HG03175 (cell line): Measurements from ENCODE around the gene RGS21.
"Not testable (repeated sequence)": the region's sequence is repeated elsewhere in the genome, so short reads cannot be mapped to it uniquely, and the experiment has no call there.

Source experiments
- ATAC-seq: cut with Tn5 transposase; IDR thresholded peaks from one replicate; pipeline ENCODE4 v1.9.1; 2021; ENCODE audit warnings: mild to moderate bottlenecking, moderate library complexity; ENCODE audit not compliant: unreplicated experiment

Gene RGS21

GRCh38 chr1:192316942-192317450 is at the start of gene RGS21:
RGS21 (plus strand) TSS chr1:192316992; CDS start chr1:192343037, 26,045 bp downstream.
- no peak for ATAC-seq

GRCh38 chr1:192268468-192269052 is 48.2 kb upstream of the RGS21 start:
- no peak for ATAC-seq

- ATAC-seq: no peak
Observed at GRCh38 chr1:192270398-192270797, 46.4 kb upstream of the RGS21 start.

- ATAC-seq: no peak
Observed at GRCh38 chr1:192272732-192273131, 44.1 kb upstream of the RGS21 start.

- no peak for ATAC-seq
Observed at GRCh38 chr1:192274588-192274987, 42.2 kb upstream of the RGS21 start.

- ATAC-seq: no peak
Observed at GRCh38 chr1:192277635-192278034, 39.2 kb upstream of the RGS21 start.

GRCh38 chr1:192284927-192285326 is 31.9 kb upstream of the RGS21 start:
- ATAC-seq: peak; percentile 58

- no peak for ATAC-seq
Observed at GRCh38 chr1:192303029-192303428, 13.8 kb upstream of the RGS21 start.

GRCh38 chr1:192308314-192308713 is 8.5 kb upstream of the RGS21 start:
- not testable (repeated sequence) for ATAC-seq

- ATAC-seq: no peak
Observed at GRCh38 chr1:192311281-192311680, 5.5 kb upstream of the RGS21 start.

- no peak for ATAC-seq
Observed at GRCh38 chr1:192327997-192328396, 11.2 kb downstream of the RGS21 start.

- no peak for ATAC-seq
Observed at GRCh38 chr1:192342842-192343241, 26.1 kb downstream of the RGS21 start.

GRCh38 chr1:192343344-192343743 is 26.6 kb downstream of the RGS21 start:
- ATAC-seq: no peak

GRCh38 chr1:192349314-192349713 is 32.5 kb downstream of the RGS21 start:
- no peak for ATAC-seq

- ATAC-seq: no peak
Observed at GRCh38 chr1:192350356-192350755, 33.6 kb downstream of the RGS21 start.

- ATAC-seq: no peak
Observed at GRCh38 chr1:192351550-192351949, 34.8 kb downstream of the RGS21 start.

- ATAC-seq: no peak
Observed at GRCh38 chr1:192357924-192358323, 41.1 kb downstream of the RGS21 start.

- ATAC-seq: no peak
Observed at GRCh38 chr1:192358402-192358801, 41.6 kb downstream of the RGS21 start.

GRCh38 chr1:192358822-192359221 is 42.0 kb downstream of the RGS21 start:
- no peak for ATAC-seq

GRCh38 chr1:192363177-192363576 is 46.4 kb downstream of the RGS21 start:
- no peak for ATAC-seq

GRCh38 chr1:192367436-192367835 is 50.6 kb downstream of the RGS21 start:
- no peak for ATAC-seq

GRCh38 chr1:192375306-192375705 is 58.5 kb downstream of the RGS21 start:
- ATAC-seq: no peak

GRCh38 chr1:192376374-192376773 is 59.6 kb downstream of the RGS21 start:
- ATAC-seq: peak; percentile 39
